Right renal pelvis (tissue), 4 donors: ENCODE data around the gene MYO10. TPM values are rescaled to one million over a fixed set of nuclear protein-coding genes. Genes with fewer than 3 reads are reported as not detected.
"Not testable (repeated sequence)": the region's sequence is repeated elsewhere in the genome, so short reads cannot be mapped to it uniquely, and the experiment has no call there.

ENCODE experiments used
- DNase-seq, 4 donors: peaks; one replicate each; pipeline ENCODE4 v3.0.0-alpha.2; 2013; ENCODE audit warnings: low read depth in 4 of 4, low spot score in 3 of 4, missing footprints in 1 of 4
- polyA plus RNA-seq, 4 donors: library from polyadenylated mRNA; unstranded; fragments of 120-200 nt; gene quantifications; one replicate each; pipeline ENCODE4 v1.2.1, GENCODE V29; 2013; ENCODE audit not compliant: insufficient read length in 4 of 4

The MYO10 gene
- polyA plus RNA-seq, 4 donors, result 37.2 to 43.3 (median 40.8) TPM

DNA sequence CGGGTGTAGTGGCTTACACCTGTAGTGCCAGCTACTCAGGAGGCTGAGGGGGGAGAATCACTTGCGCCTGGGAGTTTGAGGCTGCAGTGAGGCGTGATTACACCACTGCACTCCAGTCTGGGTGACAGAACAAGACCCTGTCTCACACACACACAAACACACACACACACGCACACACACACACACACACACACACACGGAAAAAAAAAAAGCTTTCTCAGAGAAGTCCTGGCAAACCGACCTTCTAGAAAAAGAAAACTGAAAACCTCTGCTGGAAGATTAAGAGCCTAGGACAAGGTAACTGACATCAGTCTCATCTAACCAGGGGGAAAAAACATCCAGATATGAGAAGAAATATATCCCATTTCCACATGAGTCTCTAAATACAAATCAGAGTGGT lies 178.9 kb downstream of the MYO10 start:
- no peak for DNase-seq

DNA sequence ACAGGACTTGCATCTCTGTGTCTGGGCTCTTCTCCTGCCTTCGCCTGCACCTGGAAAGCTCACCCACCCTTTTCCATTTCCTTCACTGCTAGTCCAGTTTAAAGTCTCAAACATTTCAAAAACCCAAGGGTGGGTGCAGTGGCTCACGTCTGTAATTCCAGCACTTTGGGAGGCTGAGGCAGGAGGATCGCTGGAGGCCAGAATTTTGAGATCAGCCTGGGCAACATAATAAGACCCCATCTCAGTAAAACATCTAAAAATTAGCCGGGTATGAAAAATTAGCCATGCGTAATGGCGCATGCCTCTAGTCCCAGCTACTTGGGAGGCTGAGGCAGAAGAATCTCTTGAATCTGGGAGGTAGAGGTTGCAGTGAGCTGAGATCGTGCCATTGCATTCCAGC lies 179.4 kb downstream of the MYO10 start:
- no peak for DNase-seq

DNA sequence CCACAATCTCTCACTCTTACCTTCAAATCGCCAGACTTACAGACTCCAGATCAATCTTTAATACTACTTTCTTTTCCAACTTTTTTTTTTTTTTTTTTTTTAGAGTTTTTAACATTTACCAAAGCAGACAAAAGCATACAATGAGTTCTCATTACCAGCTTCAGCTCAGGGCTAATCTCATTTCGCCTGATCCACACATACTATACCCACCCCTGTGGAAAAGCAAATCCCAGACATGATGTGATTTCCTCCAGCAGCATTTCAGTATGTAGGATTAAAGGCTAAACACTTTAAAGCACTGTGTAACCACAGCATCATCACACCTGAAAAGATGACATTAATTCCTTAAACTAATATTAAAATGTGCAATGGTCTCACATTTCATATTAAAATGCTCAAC lies 180.4 kb downstream of the MYO10 start:
- no peak for DNase-seq

DNA sequence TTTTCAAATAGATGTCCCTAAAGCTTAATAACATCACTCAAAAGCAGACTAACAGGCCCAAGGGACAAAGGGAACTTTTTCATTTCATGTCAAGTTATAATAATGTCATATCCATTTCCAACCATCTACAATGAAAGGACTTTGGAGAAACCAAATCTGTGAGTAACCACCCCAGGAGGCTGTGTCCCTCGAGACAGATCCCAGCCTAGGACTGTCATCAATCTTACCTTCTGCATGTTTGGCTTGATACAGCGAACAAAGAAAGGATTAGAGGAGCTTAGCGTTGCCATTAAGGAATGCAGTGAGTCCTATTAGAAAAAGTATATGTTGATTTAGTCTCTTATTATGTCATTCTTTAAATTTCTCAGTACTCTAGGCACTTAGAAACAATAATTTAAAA lies 181.5 kb downstream of the MYO10 start:
- no peak for DNase-seq

DNA sequence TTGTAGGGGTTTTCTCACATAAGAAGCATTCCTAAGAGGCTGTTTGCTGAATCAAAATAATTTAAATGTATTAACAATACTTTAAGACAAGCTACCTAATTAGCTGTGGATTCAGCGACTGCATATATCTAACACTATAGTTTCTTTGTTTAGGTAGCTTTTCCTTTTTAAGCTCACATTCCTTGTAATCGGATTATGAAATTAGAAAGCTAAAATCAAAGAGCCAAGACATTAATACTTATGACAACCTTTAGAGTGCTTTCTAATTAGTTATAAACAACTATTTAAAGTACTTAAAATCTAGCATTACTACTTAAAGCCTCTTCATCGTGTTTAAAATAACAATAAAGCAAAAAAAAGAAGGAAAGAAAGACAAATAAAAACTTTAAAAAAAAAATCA lies 182.0 kb downstream of the MYO10 start:
- no peak for DNase-seq

DNA sequence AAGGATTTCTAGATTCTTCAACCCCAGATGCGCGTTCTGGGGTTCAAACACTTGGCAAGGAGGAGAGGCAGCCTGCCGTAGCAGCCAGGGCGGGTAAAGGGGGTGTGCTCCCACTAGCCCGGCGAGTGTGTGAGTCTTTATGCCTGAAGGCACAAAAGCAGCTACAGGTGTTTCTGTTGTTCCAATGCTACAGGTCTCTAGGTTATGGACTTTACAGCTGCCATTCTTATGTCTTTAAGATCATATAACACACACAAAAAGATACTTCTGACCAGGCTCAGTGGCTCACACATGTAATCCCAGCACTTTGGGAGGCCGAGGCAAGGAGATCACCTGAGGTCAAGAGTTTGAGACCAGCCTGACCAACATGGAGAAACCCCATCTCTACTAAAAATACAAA lies 185.6 kb downstream of the MYO10 start:
- no peak for DNase-seq

DNA sequence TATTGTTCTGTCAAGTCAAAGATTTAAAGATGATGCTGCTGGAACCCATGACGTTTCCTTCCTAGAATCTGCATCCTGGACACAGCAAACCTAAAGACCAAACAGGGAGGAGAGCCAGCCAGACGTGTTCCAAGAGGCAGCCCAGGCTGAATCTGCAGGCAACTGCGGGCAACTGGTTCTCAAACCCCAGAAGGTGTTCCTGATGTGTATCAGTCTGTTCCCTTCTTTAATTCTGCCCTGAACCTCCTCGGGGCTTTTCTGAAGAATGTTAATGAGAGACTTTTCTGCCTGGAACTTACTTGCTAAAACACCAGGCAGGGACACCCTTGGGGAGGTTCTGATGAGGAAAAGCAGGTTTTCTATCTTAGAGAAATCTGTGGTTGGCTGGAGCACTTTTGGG lies 186.5 kb downstream of the MYO10 start:
- DNase-seq, result no peak

DNA sequence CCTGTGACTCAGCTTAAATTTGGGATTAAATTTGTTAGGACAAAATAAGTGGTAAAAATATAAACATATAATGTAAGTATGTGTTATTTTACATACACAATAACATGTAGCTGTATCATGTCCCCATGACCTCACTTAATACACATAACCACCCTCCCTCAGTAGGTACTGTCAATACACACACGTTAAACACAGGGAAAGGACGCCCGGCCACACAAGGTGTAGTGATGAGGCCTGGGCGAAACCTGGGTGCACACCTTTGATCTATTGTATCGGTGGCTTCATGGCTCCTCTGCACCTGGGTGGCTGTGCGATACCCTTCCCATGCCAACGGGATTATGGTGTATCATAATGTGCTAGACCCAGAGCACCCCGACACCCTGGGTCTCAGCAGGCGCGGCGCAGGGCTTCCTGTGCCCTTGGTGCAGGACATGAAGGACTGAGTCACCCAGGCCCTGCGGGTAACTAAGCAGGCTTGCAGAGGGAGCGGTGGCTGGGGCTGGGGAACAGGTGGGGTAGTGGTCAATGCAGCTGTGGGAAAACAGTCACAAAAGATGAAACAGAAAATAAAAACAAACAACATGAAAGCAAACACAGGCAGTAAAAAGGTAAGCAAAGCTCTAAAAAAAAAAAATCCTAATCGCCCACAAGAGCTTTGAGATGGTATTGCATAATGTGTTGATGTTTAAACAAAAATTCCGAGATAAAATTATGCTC lies 191.8 kb downstream of the MYO10 start:
- DNase-seq, result no peak

DNA sequence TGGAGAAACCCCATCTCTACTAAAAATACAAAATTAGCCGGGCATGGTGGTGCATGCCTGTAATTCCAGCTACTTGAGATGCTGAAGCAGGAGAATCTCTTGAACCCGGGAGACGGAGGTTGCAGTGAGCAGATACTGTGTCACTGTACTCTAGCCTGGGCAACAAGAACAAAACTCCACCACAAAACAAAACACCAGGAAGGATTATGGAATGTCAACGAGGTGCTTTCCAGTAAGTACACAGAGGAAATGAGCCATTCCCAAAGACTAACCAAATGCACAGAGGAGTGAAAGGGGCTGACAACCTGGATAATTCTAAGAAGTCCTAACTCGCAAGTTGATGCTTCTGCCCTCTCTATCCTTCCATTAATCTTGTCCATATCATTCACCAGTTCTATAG lies 193.2 kb downstream of the MYO10 start:
- no peak for DNase-seq

DNA sequence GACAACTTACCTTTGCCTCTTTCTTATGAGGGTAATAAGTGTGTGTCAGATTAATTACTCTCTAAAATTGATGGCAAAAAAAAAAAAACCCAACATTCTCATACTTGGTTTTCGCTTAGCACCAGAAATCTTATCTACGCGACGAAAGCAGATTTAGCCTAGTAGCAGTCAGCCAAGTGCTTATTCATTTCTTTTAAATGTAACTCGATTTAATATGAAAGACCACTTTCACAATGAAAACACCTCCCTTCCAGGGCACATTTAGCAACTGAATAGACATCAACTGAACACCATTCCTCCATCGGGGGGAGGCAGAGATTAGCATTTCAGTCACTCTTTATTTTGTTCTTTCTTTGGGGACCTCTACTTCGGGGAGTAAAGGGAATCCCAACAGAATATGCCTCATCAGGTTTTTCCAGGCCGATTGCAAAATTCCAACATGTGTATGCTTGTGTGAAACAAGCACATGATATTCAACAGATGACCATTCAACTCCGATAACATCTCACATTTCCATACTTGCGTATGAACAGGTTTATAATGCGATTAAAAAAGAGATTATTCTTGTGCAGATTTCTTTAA lies 195.2 kb downstream of the MYO10 start:
- no peak for DNase-seq

DNA sequence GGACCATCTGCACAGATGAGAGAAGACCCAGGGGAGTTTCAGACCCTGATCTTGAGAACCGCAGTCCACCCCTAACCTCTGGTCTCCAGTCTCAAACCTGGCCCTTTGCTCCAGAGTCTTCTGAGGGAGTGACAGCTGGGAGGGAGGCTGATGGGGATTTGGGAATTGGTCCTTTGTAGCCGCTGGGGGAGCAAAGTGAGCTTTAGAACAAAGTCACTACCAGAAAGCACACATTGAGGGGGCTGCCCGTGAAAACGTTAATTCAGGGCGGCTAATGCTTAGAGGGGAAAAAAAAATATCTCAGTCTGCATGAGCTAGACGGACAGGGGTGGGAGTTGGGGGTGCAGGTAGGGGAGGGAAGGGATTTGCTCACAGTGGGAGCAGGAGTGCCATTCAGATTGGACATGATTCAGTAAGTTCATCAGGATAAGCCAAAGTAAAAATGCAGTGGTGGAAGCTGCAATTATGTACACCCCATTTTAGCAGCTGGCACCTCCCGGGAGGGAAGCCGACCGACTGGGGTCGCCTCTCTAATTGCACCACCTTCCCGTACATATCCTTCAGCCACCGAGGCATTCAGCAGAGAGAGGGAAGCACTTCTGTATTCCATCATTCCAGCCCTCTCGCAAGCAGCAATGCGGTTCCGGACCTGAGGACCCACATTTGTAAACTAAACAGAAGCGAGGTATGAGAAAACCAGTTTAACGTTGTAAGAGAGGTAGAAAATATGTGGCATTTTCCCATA lies 195.8 kb downstream of the MYO10 start:
- no peak for DNase-seq

DNA sequence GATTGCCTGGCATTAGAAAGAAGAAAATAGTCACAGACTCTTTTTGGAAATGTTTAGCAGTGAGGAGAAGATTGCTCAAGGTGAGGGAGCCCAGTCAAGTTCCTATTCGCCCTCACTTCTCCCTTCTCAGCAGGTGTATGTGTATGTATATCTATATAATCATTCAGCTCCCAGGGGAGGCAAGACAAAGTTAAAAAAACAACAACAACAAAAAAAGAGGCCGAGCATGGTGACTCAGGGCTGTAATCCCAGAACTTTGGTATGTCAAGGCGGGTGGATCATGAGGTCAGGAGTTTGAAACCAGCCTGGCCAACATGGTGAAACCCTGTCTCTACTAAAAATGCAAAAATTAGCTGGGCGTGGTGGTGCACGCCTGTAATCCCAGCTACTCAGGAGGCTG lies 197.7 kb downstream of the MYO10 start:
- DNase-seq, result not testable (repeated sequence)

DNA sequence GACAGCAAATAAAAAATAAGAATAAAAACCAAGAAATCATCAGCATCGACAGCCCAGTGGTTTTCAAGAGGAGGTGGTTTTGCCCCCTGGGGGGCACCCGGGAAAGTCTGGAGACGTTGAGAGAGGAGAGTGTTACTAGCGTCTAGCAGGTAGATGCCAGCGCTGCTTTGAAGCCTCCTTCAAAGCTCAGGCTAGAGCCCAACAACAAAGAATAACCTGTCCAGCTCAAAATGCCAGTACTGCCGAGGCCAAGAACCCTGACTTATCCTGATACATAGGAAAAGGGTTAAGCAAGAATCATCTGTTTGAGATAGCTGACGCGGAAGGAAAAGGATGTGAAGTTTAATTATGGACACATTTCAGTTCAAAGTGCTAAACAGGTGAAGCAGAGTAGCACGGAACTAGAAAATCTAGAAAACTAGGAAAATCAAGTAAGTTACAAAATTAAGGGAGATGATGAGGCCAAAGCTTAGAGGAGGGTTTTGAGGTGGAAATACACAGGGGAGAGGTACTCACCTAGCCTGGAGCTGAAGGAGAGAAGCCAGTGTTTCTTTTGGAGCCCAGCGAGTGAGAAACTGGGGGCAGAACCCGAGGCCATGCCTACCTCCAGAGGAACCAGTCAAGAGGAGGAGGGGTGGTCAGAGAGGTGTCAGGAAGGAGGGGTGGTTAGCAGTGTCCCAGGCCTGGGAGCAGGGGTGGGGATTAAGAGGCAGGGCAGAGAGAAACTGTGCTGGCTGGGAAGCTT lies 198.3 kb downstream of the MYO10 start:
- DNase-seq, result no peak

DNA sequence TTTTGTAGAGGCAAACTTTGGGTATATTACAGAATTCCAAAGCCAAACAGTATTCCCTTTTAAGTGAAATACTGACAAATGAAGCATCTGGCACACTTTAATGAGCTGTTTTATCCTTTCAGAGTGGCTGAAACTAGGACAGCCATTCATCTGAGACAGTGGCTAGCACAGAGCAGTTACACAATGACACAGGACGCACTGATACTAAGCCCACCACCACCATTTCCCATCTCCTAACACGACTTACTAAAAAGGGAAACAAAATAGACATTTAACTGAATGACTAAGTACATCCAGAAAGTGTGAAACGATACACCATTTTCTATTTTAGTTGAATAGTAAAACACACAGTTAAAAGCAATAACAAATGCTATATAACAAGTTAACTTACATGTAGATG lies 198.9 kb downstream of the MYO10 start:
- DNase-seq, result no peak

DNA sequence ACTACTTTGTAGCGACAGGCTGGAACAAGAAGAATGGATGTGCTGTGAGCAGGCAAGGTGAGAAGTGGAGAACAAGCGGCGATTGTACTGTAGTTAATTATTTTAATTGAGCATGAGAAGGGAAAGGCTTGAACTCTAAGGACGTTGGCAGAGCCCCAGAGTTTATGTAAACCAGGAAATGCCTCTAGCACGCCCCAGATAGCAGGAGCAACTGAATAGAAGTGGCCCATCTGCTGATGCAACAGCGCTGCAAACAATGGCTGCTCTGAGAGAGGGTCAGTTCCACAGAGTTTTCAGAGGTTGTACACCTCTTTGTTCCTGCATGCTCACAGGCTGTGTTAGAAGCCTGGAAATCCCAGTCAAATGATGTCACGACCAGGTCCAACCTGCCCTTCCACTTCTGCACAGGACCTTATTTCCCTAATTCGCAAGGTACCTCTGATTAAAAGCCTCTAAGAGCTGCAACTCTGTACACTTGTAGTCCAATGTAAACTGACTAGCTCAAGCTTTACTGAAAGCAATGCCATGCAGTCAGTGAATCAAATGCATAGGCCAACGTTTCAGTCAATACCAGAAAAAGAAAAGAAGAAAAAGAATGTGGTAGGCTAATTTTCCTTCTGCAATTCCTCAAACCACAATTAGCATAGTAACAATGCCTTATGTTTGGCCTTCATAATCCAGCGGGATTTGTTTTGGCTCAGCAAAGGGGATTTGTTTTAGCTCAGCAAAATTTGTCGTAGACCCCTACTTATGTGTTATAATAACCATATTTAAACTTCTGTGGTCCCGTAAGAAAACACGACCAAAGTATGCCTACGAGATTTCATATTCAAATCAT lies 199.7 kb downstream of the MYO10 start:
- DNase-seq, result no peak

DNA sequence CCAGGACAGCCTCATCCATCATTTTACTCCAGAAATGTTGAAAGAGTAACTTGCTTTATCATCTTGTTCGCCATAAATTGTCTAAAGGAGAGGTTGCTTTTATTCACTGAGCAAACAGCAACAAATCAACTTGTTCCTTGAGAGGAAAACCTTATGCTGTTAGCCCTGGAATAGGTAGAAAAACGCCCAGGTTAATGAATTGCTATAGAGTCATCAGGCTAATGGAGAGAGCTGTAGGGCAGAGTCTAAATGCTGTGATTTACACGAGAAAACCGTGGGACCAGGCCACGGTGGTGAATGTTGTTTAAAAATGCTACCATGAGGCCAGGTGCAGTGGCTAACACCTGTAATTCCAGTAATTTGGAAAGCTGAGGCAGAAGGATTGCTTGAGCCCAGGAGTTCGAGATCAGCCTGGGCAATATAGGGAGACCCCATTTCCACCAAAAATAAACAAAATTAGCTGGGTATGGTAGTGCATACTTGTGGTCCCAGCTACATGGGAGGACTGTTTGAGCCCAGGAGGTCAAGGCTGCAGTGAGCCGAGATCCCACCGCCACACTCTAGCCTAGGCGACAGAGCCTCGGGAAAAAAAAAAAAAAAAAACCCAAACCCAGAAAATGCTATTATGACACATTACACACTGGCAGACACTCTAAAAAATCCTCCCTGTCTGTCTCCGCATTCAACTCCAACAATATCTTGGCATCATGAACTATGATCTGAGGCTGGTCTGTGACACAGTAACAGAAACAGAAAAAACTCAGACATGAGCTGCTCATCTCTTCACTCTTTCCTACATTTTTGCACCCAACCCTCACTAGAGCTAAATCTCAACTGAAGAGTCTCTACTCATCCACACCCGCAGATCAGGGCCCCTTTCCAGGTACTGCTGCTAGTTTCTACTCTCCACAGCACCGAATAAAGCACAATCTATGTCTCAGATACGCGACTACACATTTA lies 200.7 kb downstream of the MYO10 start:
- DNase-seq, result no peak

DNA sequence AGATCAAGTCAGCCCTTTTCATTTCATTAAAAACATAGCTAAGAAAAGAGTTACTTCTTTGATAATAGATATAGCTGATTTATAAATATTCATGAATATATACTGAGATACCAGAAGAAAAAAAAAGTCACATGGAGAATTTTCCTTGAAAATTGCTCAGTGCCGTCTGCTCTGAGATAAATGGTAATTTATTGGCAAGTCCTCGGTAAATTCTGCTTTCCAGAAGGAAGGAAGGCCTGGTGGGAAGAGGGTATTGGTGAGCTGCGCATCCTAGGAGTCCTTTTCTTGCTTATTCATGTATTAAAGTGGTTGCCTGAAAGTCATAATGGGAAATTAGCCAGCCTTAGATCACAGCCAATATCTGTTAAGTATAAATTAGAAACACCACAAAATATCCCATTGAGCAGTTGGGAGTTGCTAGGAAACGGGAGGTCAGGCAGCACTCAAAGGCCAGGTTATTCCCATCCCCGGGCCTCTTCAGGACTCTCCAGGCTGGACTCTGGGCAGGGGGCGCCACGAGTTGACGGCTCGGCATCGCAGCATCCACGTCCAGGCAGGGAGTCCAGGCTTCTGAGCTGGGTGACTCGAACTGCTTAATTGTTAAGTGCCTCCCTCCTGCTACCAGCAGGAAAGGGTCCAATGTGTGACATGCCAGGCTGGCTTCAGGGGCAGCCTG lies 202.6 kb downstream of the MYO10 start:
- DNase-seq, result no peak

DNA sequence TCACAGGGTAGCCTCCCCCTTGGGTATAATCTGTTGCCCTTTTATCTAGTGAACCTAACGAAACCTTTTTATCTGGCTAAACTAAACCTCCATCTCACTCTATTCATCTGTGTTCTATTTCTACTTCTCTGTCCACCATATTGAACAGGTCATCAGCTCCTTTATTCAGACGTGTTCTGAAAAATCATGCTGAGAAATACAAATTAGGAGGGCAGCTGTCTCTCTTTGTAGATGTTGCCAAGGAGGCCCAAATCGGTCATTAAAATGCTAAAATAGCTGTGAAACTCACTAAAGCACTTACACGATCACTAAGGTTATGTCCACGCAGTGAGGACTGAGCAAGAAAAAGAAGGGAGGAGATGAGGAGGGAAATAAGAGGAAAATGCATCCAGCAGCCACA lies 203.7 kb downstream of the MYO10 start:
- no peak for DNase-seq
